NCI-H82 treated with DMSO at 0.1 percent for 48 hours (cell line): ENCODE results near the gene KIF3B.
"Not testable (repeated sequence)": the region's sequence is repeated elsewhere in the genome, so short reads cannot be mapped to it uniquely, and the experiment has no call there.

Experiments
- DNase-seq: peaks from one replicate; lab custom pipeline; 2025; ENCODE audit not compliant: unreplicated experiment; lab: John Stamatoyannopoulos, UW

The KIF3B gene

GRCh38 chr20:32327087-32327681, 49.7 kb downstream of the KIF3B start:
- DNase-seq: no peak

DNA sequence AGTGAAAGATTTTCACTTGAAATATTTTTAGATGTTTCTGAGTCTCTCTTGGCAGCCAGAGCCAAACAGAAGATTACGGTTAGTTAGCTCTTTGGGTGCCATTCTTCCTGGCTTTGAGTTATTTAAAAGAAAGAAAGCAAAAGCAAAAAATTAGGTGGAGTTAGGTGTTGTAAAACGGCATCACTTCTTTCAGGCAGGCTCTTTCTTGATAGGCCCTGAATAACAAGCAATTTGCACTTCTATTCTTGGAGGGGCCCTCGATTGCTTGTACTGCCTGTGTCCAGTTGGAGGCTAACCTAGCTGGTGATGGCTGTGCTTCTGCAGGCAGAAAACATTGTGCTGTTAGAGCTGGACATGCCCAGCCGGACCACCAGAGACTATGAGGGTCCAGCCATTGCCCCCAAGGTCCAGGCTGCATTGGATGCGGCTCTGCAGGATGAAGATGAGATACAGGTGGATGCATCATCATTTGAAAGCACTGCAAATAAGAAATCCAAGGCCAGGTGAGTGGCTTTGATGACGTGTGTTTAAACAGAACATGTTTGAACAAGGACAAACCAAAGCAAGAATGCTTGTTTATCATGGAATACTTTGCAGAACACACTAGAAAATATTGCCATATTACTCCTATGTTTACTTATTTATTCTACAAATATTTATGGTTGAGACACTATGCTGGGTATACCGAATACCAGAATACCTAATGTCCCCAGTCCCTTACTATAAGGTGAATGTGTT, 52.5 kb downstream of the KIF3B start:
- DNase-seq: no peak

DNA sequence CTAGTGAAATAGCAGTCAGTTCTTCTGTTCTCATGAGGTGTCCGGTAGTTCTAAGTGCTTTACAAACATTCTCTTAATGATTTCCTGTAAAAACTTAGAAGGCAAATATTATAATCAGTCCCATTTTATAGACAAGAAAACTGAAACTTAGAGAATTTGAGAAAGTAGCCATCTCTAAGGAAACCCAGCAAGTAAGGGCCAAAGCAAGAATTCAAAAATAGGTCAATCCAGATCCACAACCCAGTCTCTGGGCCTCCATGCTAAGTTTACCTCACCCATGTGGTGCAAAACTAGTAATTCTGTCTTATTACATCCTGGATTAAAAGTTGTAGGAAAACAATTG, 53.1 kb downstream of the KIF3B start:
- no peak for DNase-seq

GRCh38 chr20:32332614-32333013, 55.2 kb downstream of the KIF3B start:
- no peak for DNase-seq

GRCh38 chr20:32333181-32333987, 55.9 kb downstream of the KIF3B start:
- no peak for DNase-seq

DNA sequence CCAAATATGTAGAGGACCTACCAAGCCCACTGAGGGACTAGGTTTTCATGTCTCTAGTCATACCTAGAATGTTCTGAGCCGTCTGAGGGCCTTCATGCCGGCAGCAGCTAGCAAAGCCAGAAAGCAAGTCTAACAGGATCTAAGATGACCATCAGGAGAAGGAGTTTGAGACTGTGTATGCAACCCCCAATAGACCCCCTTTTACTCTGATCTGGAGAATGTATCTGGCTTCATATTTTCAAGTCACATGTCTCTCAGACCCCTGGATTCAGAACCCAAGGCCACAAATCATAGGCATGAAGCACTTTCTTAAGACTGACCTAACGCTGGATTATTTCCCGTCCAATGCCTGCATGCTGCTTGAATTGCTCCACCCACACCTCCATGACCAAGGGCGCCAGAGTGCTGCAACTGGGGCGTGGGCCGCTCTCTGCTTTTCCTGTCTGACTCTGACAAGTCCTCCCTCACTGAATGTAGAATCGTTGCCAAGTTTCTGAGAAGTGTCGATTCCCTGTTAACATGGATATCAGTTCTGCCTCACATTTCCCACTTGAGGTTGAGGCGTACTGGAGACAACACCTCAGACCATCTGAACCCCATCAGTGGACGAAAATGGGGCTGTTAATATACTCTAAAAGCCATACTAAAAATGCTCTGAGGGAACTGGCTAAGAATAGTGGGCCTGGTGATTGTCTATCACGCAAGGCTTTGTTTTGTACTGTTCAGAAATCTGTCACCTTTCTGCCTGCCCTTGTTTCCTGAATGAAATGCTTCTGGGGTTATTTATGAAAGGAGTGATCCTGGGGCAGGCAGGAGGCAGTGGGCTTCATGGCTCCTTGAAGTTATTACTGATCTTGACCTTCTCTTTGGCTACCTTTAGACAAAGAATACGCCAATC, 56.8 kb downstream of the KIF3B start:
- no peak for DNase-seq

GRCh38 chr20:32336918-32337347, 59.5 kb downstream of the KIF3B start:
- DNase-seq: no peak

- DNase-seq: no peak
Measured at GRCh38 chr20:32337937-32338661, 60.6 kb downstream of the KIF3B start.

DNA sequence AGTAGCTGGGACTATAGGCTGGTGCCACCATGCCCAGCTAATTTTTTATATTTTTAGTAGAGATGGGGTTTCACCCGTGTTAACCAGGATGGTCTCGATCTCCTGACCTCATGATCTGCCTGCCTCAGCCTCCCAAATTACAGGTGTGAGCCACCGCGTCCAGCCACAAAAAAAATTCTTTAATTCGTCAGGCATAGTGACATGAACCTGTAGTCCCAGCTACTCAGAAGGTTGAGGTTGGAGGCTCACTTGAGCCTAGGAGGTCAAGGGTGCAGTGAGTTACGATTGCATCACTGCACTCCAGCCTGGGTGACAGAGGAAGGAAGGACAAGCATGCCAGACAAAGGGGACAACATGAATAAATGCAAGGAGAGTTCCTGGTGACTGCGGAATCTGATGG, 61.2 kb downstream of the KIF3B start:
- DNase-seq: no peak

DNA sequence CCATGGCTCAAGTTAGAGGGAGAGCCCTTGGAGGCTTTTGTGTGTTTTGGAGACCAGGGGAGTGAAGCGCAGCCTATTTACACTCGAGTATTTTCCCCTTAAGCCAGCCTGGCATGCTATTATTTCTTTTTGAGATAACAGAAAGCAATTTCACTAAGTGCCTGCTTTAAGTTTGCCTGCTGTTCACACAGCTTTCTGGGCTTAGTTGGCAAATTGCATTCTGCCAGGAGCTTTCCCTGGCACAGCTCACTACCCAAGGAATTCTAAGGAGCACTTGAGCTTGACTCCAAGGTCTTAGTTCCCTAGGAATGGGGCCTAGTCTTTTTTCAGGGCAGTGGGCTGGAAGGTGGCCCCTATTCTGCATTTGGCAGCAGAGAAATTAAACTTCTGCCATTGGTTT, 61.7 kb downstream of the KIF3B start:
- DNase-seq: no peak

- not testable (repeated sequence) for DNase-seq
Measured at GRCh38 chr20:32341053-32341452, 63.6 kb downstream of the KIF3B start.

DNA sequence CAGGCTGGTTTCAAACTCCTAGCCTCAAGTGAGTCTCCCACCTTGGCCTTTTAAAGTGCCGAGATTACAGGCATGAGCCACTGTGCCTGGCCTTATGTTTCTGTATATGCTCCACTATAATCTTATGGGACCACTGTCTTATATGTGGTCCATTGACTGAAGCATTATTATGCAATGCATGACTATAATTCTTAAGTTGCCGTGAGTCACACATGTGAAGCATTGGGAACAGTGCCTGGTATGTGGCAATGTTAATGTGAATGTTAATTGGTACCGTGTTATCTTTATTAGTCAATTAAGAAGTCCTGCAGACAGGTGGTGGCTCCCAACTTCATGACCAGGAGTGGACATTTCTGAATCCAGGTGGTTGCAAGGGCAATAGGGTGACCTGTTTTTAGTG, 66.0 kb downstream of the KIF3B start:
- no peak for DNase-seq

DNA sequence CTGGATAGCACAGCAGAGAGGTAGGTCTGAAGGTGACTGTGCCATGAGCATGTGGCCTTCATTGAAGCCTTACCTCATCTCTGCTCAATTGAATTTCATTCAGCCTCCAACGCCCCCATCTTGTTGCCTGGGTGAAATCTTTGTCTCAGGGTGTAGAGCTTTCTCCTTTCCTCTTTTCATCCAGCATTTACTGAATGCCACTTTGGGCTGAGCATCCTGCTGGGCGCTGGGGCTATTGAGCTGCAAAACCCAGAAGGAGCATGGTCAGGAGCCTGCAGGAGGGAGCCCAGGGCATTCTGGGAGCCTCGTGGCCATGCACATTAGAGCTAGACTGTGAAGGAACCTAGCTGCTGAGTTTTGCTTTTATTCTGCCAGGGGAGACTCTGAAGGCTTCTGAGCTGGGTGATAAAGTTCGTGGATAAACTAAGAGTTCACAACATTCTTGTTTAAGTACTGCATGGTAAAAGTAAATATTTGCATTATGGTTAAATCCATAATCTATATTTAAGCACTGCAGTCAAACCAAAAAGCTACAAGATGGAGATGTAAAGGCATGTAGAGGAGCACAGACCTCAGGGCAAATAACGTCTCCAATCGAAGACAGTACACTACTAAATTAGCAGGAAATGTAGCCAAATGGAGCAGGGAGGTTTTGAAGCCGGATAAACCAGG, 67.5 kb downstream of the KIF3B start:
- DNase-seq: no peak

DNA sequence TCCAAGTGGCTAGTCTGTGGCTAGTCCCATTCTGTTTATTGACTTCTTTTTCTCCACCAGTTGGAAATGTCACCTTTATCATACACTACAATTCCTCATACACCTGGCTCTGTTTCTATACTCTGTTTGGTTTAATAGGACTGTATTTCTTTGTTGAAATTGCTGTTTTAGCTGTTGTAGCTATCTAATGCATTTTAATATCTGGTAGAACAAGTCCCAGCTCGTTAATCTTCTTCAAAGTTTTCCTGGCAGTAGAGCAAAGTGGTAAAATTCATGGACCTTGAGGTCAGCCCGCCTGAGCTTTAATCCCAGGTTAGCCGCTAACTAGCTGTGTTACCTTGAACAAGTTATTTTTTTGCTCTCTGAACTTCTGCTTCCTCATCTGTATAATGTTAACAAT, 70.8 kb downstream of the KIF3B start:
- no peak for DNase-seq

DNA sequence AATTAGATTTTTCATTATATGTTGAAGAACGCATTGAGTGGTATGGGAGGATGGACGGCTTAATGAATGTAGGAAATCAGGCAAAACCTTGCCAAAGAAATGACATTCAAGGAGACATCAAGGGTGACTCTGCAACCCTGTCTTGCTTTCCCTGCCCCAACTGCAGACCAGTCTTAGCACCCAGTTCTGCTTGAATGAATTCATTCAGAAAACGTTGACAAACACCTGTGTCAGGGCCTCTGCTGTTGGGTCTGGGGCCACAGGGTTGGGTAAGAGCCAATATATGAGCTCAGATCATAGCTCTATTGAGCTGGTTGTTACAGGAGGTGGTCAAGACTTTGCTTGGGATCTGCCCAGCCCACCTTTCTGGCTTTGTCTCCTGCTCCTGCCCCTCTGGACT, 73.0 kb downstream of the KIF3B start:
- DNase-seq: no peak

DNA sequence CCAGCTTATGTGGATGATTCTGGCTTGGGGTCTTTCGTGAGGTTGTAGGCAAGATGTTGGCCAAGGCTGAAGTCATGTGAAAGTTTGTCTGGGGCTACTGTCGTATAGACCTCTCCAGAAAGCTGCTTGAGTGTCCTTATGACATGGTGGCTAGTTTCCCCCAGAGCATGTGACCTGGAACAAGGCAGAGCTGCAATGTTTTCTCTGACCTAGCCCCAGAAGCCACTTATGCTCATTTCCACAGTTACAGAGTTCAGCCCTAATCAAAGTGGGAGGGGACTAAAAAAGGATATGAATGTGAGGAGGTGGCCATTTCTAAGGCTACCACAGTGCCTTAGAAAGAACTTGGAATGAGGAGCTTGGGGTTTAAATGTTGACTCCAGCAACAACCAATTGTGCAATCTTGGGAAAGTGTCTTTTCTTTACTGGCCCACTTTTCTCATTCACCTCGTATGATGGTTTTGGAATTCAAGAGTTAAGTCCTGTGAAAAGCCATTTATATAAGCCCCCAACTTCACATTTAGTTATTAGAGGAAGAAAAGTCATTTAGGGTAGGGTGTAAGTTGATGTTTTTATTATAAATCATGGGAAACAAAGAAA, 74.8 kb downstream of the KIF3B start:
- no peak for DNase-seq

- no peak for DNase-seq
Measured at GRCh38 chr20:32353848-32354496, 76.5 kb downstream of the KIF3B start.

GRCh38 chr20:32354592-32355416, 77.4 kb downstream of the KIF3B start:
- DNase-seq: no peak
